DOHH2 (cell line): ENCODE measurements around the gene KTI12.
A peak's percentile ranks its signal among the peaks of the same experiment; 100 is the strongest.

Experiments
- H3F3A ChIP-seq: fragments of 200-600 bp; sonication (generic), shearing (Covaris generic); 2 replicates; pipeline ENCODE4 v1.6.0; 2016; ENCODE audit warnings: antibody characterized with exemption, mild to moderate bottlenecking; ENCODE audit not compliant: control insufficient read depth, insufficient read depth
- H3K27ac ChIP-seq: fragments of 200-600 bp; sonication (generic); 2 replicates; pipeline ENCODE4 v1.5.1; 2014; ENCODE audit warnings: low read depth, mild to moderate bottlenecking, low read length, moderate library complexity
- H3K27me3 ChIP-seq: fragments of 200-600 bp; sonication (generic); 2 replicates; pipeline ENCODE4 v1.6.1; 2014; ENCODE audit warnings: mild to moderate bottlenecking, low read length, mixed read lengths; ENCODE audit not compliant: control insufficient read depth
- H3K36me3 ChIP-seq: fragments of 200-600 bp; sonication (generic); 2 replicates; pipeline ENCODE4 v1.6.1; 2014; ENCODE audit warnings: mild to moderate bottlenecking, low read length, moderate library complexity, mixed read lengths; ENCODE audit not compliant: control insufficient read depth
- H3K4me1 ChIP-seq: fragments of 200-600 bp; sonication (generic); 2 replicates; pipeline ENCODE4 v1.6.1; 2014; ENCODE audit warnings: mild to moderate bottlenecking, low read length, mixed read lengths; ENCODE audit not compliant: control insufficient read depth
- H3K4me2 ChIP-seq: fragments of 200-600 bp; sonication (generic); 2 replicates; pipeline ENCODE4 v1.6.0; 2014; ENCODE audit warnings: mild to moderate bottlenecking, low read length, moderate library complexity
- H3K4me3 ChIP-seq: fragments of 200-600 bp; sonication (generic); 2 replicates; pipeline ENCODE4 v1.5.1; 2014; ENCODE audit warnings: mild to moderate bottlenecking, low read length, mixed read lengths
- H3K79me2 ChIP-seq: fragments of 200-600 bp; sonication (generic); 2 replicates; pipeline ENCODE4 v1.6.1; 2014; ENCODE audit warnings: mild to moderate bottlenecking, low read length, mixed read lengths; ENCODE audit not compliant: control insufficient read depth
- H3K9me2 ChIP-seq: fragments of 200-600 bp; sonication (generic); replicated peaks from 2 replicates; pipeline ENCODE4 v1.6.1; 2014; ENCODE audit warnings: mild to moderate bottlenecking, low read length, mixed read lengths; ENCODE audit not compliant: control insufficient read depth
- H3K9me3 ChIP-seq: fragments of 200-600 bp; sonication (generic); 2 replicates; pipeline ENCODE4 v1.6.1; 2014; ENCODE audit warnings: antibody characterized with exemption, low read length, mixed read lengths; ENCODE audit not compliant: control insufficient read depth, insufficient read depth
- H4K20me1 ChIP-seq: fragments of 200-600 bp; sonication (generic); 2 replicates; pipeline ENCODE4 v1.6.0; 2014; ENCODE audit warnings: low read depth, mild to moderate bottlenecking, antibody characterized with exemption, low read length, moderate library complexity; ENCODE audit not compliant: control insufficient read depth, insufficient read depth
- EZH2phosphoT487 ChIP-seq: fragments of 200-600 bp; sonication (generic); IDR thresholded peaks from 2 replicates; pipeline ENCODE4 v1.6.1; 2017; ENCODE audit warnings: borderline replicate concordance, mild to moderate bottlenecking, antibody characterized with exemption, low read length, moderate library complexity, mixed read lengths
- TF ChIP-seq, protein P1 (sequence below): fragments of 200-600 bp; sonication (generic); IDR thresholded peaks from one replicate; pipeline ENCODE4 v1.5.1; 2014; ENCODE audit warnings: antibody characterized with exemption, mild to moderate bottlenecking, low read depth, low read length; ENCODE audit not compliant: poor library complexity, severe bottlenecking

KTI12 gene

DNA sequence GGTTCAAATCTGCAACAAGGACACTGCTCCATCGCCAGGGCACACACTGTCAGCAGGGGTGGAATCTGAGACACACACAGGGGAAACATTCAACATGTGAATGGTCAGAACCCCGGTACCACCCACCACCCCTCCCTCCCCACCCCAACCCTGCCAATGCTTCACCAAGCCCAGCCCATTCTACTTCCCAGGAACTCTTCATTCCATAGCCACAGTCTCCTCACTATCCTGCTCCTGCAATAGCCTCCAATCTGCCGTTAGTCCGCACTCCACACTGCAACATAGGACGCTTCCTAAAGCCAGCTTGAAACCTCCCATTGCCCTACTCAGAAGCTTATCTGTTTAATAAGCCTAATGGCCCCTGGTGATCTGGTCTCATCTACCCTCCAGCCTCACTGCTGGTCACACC, 35.6 kb downstream of the KTI12 start:
- H3F3A ChIP-seq = no peaks in the 10 kb centered on the region
- H3K27me3 ChIP-seq = peaks cover 8% of the 10 kb centered on the region; the same call in 1 of the 2 replicates
- H3K4me2 ChIP-seq = no peak overlapping the region
- H3K9me3 ChIP-seq = no peaks in the 10 kb centered on the region
- no peaks in the 10 kb centered on the region for H4K20me1 ChIP-seq
- H3K4me1 ChIP-seq = no peaks in the 10 kb centered on the region
- H3K9me2 ChIP-seq = no peaks in the 10 kb centered on the region
- TF ChIP-seq EZH2phosphoT487 = no peak
- no peaks in the 10 kb centered on the region for H3K36me3 ChIP-seq
- H3K4me3 ChIP-seq = no peak overlapping the region
- no peak overlapping the region for H3K27ac ChIP-seq
- no peaks in the 10 kb centered on the region for H3K79me2 ChIP-seq

DNA sequence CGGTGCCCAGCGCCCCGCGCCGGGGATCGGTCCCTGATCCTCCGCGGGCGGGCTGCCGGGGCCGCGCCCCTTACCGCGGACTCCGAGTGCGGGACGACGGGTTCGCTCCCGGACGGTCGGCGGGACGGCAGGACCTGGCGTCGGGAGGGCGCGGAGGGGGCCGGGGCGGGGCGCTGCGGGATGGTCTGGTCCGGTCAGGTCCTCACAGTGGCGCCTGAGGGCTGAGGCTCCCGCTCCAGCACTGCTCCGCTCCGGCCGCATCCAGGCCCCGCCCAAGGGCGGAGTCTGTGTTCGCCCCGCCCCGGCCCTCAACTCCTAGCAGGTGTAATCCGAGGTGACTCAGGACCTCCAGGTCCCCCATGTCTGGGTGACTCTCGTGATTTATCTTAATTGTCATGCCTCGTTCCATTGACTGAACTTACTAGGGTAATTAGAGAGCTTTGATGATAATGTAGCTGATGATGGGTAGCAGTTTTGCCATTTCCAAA, 43.1 kb downstream of the KTI12 start, which contains the start of gene RAB3B:
RAB3B (minus strand) TSS at position 223 of the 488 bp plus-strand sequence. CDS start 13,583 bp downstream, outside the sequence.
- H3K9me3 ChIP-seq = no peaks in the 10 kb centered on the region
- no peaks in the 10 kb centered on the region for H3K36me3 ChIP-seq
- H3K4me3 ChIP-seq = peak within 1 kb of the TSS; percentile 64
- H3F3A ChIP-seq = no peaks in the 10 kb centered on the region
- no peak for TF ChIP-seq EZH2phosphoT487
- TF ChIP-seq, protein P1, sequence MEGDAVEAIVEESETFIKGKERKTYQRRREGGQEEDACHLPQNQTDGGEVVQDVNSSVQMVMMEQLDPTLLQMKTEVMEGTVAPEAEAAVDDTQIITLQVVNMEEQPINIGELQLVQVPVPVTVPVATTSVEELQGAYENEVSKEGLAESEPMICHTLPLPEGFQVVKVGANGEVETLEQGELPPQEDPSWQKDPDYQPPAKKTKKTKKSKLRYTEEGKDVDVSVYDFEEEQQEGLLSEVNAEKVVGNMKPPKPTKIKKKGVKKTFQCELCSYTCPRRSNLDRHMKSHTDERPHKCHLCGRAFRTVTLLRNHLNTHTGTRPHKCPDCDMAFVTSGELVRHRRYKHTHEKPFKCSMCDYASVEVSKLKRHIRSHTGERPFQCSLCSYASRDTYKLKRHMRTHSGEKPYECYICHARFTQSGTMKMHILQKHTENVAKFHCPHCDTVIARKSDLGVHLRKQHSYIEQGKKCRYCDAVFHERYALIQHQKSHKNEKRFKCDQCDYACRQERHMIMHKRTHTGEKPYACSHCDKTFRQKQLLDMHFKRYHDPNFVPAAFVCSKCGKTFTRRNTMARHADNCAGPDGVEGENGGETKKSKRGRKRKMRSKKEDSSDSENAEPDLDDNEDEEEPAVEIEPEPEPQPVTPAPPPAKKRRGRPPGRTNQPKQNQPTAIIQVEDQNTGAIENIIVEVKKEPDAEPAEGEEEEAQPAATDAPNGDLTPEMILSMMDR = no peak
- H3K4me1 ChIP-seq = peaks cover 5% of the 10 kb centered on the region
- peaks cover 33% of the 10 kb centered on the region for H3K27me3 ChIP-seq
- no peaks in the 10 kb centered on the region for H3K79me2 ChIP-seq
- no peaks in the 10 kb centered on the region for H3K9me2 ChIP-seq
- peak within 1 kb of the TSS; percentile 65 for H3K4me2 ChIP-seq
- H4K20me1 ChIP-seq = no peaks in the 10 kb centered on the region
- no peak within 1 kb of the TSS for H3K27ac ChIP-seq

DNA sequence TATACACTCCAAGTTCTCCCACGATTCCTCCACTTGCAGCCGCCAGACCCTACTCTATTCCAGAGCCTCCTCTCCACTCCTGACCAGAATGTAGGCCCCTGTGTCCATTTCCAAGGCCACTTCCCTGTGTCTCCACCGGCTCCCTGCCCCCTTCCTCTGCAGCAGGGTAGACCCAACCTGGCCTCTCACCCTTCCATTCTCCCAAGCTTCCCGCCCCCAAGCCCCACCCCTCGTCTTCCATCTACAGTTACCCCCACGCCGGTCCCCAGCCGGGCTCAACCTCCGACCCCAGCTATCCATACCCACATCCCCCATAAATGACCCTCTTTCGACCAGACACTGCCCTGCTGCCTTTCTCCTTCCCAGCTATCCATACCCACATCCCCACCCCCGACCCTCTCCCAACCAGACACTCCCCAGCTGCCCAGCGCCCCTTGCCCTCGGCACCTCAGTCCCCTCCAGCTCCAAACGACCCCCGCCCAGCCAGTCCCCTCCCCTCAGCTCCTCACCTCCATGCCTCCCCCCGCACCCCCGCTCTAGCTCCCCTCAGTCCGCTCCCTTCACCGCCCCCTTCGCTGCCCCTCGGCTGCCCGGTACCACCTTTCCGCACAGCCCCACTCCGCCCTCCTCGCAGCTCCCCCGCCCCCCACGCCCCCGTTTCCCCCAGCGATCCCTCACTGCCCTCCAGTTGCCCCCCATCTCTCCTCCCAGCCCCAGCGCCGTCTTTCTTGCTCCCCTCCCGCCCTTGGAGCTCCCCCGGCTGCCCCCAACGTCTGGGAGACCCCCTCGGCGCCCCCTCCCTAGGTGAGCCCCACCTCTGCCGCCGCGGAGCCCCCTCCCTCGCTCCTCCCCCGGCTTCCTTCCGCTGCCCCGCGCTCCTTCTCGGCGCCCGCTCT, 43.8 kb downstream of the KTI12 start:
- H3K79me2 ChIP-seq = no peaks in the 10 kb centered on the region
- no peaks in the 10 kb centered on the region for H3F3A ChIP-seq
- peak overlapping the region; percentile 64 for H3K4me3 ChIP-seq
- peaks cover 33% of the 10 kb centered on the region for H3K27me3 ChIP-seq
- H3K36me3 ChIP-seq = no peaks in the 10 kb centered on the region
- H3K27ac ChIP-seq = no peak overlapping the region
- H3K4me1 ChIP-seq = peaks cover 5% of the 10 kb centered on the region
- H4K20me1 ChIP-seq = no peaks in the 10 kb centered on the region
- no peak for TF ChIP-seq EZH2phosphoT487
- TF ChIP-seq, protein P1 = no peak
- H3K4me2 ChIP-seq = peak overlapping the region; percentile 65
- H3K9me2 ChIP-seq = no peaks in the 10 kb centered on the region
- H3K9me3 ChIP-seq = no peaks in the 10 kb centered on the region

DNA sequence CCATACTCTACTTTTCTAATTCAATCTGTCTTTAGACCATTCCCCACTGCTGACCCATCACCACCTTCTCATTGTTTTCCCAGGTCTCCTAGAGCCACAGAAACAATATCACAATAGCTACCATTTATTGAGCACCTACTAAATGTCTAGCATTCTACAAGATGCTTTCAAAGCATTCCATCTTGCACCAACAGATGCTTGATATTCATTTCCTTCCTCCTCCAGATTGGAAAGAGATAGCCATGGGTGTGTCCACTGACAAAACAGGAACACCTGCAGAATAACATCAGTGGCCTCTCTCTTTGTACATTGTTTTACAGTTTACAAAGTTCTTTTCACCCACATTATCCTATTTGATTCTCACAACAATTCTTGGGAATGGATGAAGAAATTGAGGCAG, 45.4 kb downstream of the KTI12 start:
- no peak overlapping the region for H3K4me3 ChIP-seq
- no peaks in the 10 kb centered on the region for H3F3A ChIP-seq
- H3K27me3 ChIP-seq = peaks cover 33% of the 10 kb centered on the region
- TF ChIP-seq, protein P1 = no peak
- TF ChIP-seq EZH2phosphoT487 = no peak
- H3K4me1 ChIP-seq = peaks cover 5% of the 10 kb centered on the region
- no peak overlapping the region for H3K27ac ChIP-seq
- no peaks in the 10 kb centered on the region for H4K20me1 ChIP-seq
- H3K9me3 ChIP-seq = no peaks in the 10 kb centered on the region
- no peaks in the 10 kb centered on the region for H3K36me3 ChIP-seq
- H3K9me2 ChIP-seq = no peaks in the 10 kb centered on the region
- H3K79me2 ChIP-seq = no peaks in the 10 kb centered on the region
- no peak overlapping the region for H3K4me2 ChIP-seq
